Spinal cord (tissue), 10 donors: ENCODE results near the gene CWC25. TPM values are rescaled to one million over a fixed set of nuclear protein-coding genes. Genes with fewer than 3 reads are reported as not detected.
A peak's percentile ranks its signal among the peaks of the same experiment; 100 is the strongest.

Experiments
- DNase-seq, 6 donors: peaks; one replicate each; pipeline versions ENCODE4 v3.0.0 to v3.0.0-alpha.2; 2013 to 2015; ENCODE audit warnings: low spot score in 6 of 6, low read depth in 4 of 6
- H3K27ac ChIP-seq: one replicate; pipeline ENCODE4 v1.5.1; 2013; ENCODE audit warnings: low read depth, low read length, control low read depth
- H3K27me3 ChIP-seq: one replicate; pipeline ENCODE4 v1.6.1; 2013; ENCODE audit warnings: low read length; ENCODE audit not compliant: control insufficient read depth, insufficient read depth
- H3K36me3 ChIP-seq: one replicate; pipeline ENCODE4 v1.6.1; 2013; ENCODE audit warnings: low read length; ENCODE audit not compliant: control insufficient read depth, insufficient read depth
- H3K4me1 ChIP-seq: one replicate; pipeline ENCODE4 v1.6.1; 2013; ENCODE audit warnings: low read length; ENCODE audit not compliant: control insufficient read depth, insufficient read depth
- H3K4me3 ChIP-seq: one replicate; pipeline ENCODE4 v1.5.1; 2013; ENCODE audit warnings: low read depth, low read length, control low read depth
- H3K9me3 ChIP-seq: one replicate; pipeline ENCODE4 v1.6.1; 2013; ENCODE audit warnings: low read length; ENCODE audit not compliant: control insufficient read depth, insufficient read depth
- WGBS: methylation state at CpG from one replicate; pipeline ENCODE4 v1.1.5; 2013; ENCODE audit warnings: missing lambda C conversion rate; ENCODE audit not compliant: insufficient coverage; 5-methylcytosine and 5-hydroxymethylcytosine counted together
- long read RNA-seq, 4 donors: transcript quantifications; one replicate each; lab custom pipeline, GENCODE V29; 2026
- polyA plus RNA-seq, 2 donors: library from polyadenylated mRNA; unstranded; fragments of 120-200 nt; gene quantifications; one replicate each; pipeline ENCODE4 v1.2.1, GENCODE V29; 2013; ENCODE audit not compliant: insufficient read length in 2 of 2
- total RNA-seq, 2 donors: library from RNA; depleted of rRNA in 1 of 2; stranded (reverse); fragments of 120-200 nt in 1 of 2; fragments of >200 nt in 1 of 2; gene quantifications; one replicate each; pipeline versions ENCODE4 v1.2.3 to v1.2.4, GENCODE V29; 2013 to 2014
- donor health status: healthy.

The CWC25 gene
- total RNA-seq (10 to 100 TPM in 1 of 2 donors, 1 to 10 TPM in 1; 8.2 to 15.2 TPM), polyA plus RNA-seq (10 to 100 TPM; 17.6 to 21.2 TPM)
- long read RNA-seq, donor 1, partial matches to known transcripts, result 0 of 3 reads
- long read RNA-seq, donor 1, other reads (novel, unspliced or antisense), result 0 of 3 reads
- long read RNA-seq, donor 2, partial matches to known transcripts, result 0 of 1 reads
- long read RNA-seq, donor 2, other reads (novel, unspliced or antisense), result 0 of 1 reads
- long read RNA-seq, donor 3, partial matches to known transcripts, result 0 of 1 reads
- long read RNA-seq, donor 3, other reads (novel, unspliced or antisense), result 0 of 1 reads
- long read RNA-seq, donor 4, partial matches to known transcripts, result 7 of 9 reads
- long read RNA-seq, donor 4, other reads (novel, unspliced or antisense), result 0 of 9 reads

- no peaks in the 10 kb centered on the region for H3K9me3 ChIP-seq
- peaks cover 21% of the 10 kb centered on the region for H3K36me3 ChIP-seq
- H3K27ac ChIP-seq, result peak within 1 kb of the TSS; percentile 99
- H3K4me1 ChIP-seq, result peaks cover 15% of the 10 kb centered on the region
- no peaks in the 10 kb centered on the region for H3K27me3 ChIP-seq
- peak within 1 kb of the TSS; percentile 93 for H3K4me3 ChIP-seq
- under 1% methylated on average over 51 of the region's 55 CpGs for WGBS
- DNase-seq, result peak; percentile 91 to 100 (median 97)
These were observed at the start of gene CWC25 for GRCh38 chr17:38824899-38825761. Gene CWC25 (minus strand): TSS chr17:38825321. CDS start chr17:38825183, 138 bp downstream.

- H3K36me3 ChIP-seq, result peaks cover 34% of the 10 kb centered on the region
- no peaks in the 10 kb centered on the region for H3K27me3 ChIP-seq
- peak overlapping the region; percentile 78 for H3K27ac ChIP-seq
- 55% methylated on average over 9 of the region's 9 CpGs for WGBS
- no peak overlapping the region for H3K4me3 ChIP-seq
- no peak for DNase-seq
- peaks cover 79% of the 10 kb centered on the region for H3K4me1 ChIP-seq
- no peaks in the 10 kb centered on the region for H3K9me3 ChIP-seq
These were observed 48.7 kb upstream of the CWC25 start for GRCh38 chr17:38873640-38874380.

GRCh38 chr17:38872671-38873385 is 47.7 kb upstream of the CWC25 start:
- no peak overlapping the region for H3K27ac ChIP-seq
- no peaks in the 10 kb centered on the region for H3K9me3 ChIP-seq
- no peaks in the 10 kb centered on the region for H3K27me3 ChIP-seq
- WGBS, result 70% methylated on average over 4 of the region's 9 CpGs
- peaks cover 81% of the 10 kb centered on the region for H3K4me1 ChIP-seq
- H3K36me3 ChIP-seq, result peaks cover 24% of the 10 kb centered on the region
- no peak for DNase-seq
- H3K4me3 ChIP-seq, result no peak overlapping the region

- H3K9me3 ChIP-seq, result no peaks in the 10 kb centered on the region
- H3K36me3 ChIP-seq, result peaks cover 17% of the 10 kb centered on the region
- peak overlapping the region; percentile 82 for H3K27ac ChIP-seq
- peaks cover 74% of the 10 kb centered on the region for H3K4me1 ChIP-seq
- DNase-seq, result no peak
- WGBS, result 50% methylated on average over 1 of the region's 5 CpGs
- no peaks in the 10 kb centered on the region for H3K27me3 ChIP-seq
- H3K4me3 ChIP-seq, result peak overlapping the region; percentile 100
These were observed 46.9 kb upstream of the CWC25 start for GRCh38 chr17:38872027-38872511.

GRCh38 chr17:38871247-38872015 is 46.3 kb upstream of the CWC25 start:
- Histone ChIP-seq H3K9me3 (no peaks in the 10 kb centered on the region), H3K27me3 (no peaks in the 10 kb centered on the region), H3K36me3 (peaks cover 12% of the 10 kb centered on the region), H3K4me3 (peak overlapping the region; percentile 100), H3K27ac (peak overlapping the region; percentile 82), H3K4me1 (peaks cover 67% of the 10 kb centered on the region)
- 47% methylated on average over 6 of the region's 11 CpGs for WGBS
- DNase-seq, result peak in 2 of 6 donors; percentile 34 to 51

GRCh38 chr17:38870259-38871165 is 45.4 kb upstream of the CWC25 start:
- H3K36me3 ChIP-seq, result peaks cover 12% of the 10 kb centered on the region
- peak overlapping the region; percentile 99 for H3K27ac ChIP-seq
- peak overlapping the region; percentile 100 for H3K4me3 ChIP-seq
- no peaks in the 10 kb centered on the region for H3K9me3 ChIP-seq
- no peaks in the 10 kb centered on the region for H3K27me3 ChIP-seq
- DNase-seq, result peak in 2 of 6 donors; percentile 81 to 84
- peaks cover 60% of the 10 kb centered on the region for H3K4me1 ChIP-seq
- 0% methylated on average over 32 of the region's 56 CpGs for WGBS

- WGBS, result under 1% methylated on average over 73 of the region's 73 CpGs
These were observed 44.6 kb upstream of the CWC25 start, which contains the start of gene LASP1 for GRCh38 chr17:38869526-38870258. Gene LASP1 (plus strand): TSS chr17:38870058. CDS start chr17:38870190, 132 bp downstream.

More at GRCh38 chr17:38869526-38870258, 44.6 kb upstream of the CWC25 start, which contains the start of gene LASP1:
- Histone ChIP-seq H3K4me3 (peak within 1 kb of the TSS; percentile 100), H3K27ac (peak within 1 kb of the TSS; percentile 99), H3K4me1 (peaks cover 52% of the 10 kb centered on the region), H3K27me3 (no peaks in the 10 kb centered on the region), H3K9me3 (no peaks in the 10 kb centered on the region), H3K36me3 (peaks cover 12% of the 10 kb centered on the region)
- peak in 4 of 6 donors; percentile 78 to 96 (median 90) for DNase-seq
